Skin of body (tissue), 2 donors: ENCODE measurements around the gene MESD. TPM values are rescaled to one million over a fixed set of nuclear protein-coding genes. Genes with fewer than 3 reads are reported as not detected.

Experiments
- DNase-seq: peaks from one replicate; lab custom pipeline; 2025; lab: John Stamatoyannopoulos, UW
- total RNA-seq: library from RNA; depleted of rRNA; stranded (reverse); fragments of >200 nt; gene quantifications from one replicate; pipeline ENCODE4 v1.2.3, GENCODE V29; 2014

Gene MESD
- total RNA-seq, 1 donor from 2014 or later: 18.4 TPM

DNA sequence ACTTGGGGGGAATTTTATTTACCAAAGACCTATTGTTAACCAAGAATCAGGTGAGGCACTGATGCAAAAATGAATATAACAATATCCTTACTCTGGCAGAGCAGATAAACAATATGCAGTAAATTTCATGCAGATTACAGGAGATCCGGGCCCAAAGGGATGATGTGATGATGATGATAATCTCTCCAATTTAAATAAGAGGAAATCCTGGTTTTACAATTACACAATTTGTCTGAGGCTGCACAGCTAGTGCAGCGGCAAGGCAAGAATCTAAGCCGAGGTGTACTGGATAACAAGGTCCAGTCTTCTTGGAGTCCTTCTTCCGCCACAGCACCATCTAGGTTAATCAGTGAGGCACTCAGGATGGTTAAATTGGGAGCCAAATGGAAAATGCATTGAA lies 2.4 kb upstream of the MESD start:
- no peak for DNase-seq

DNA sequence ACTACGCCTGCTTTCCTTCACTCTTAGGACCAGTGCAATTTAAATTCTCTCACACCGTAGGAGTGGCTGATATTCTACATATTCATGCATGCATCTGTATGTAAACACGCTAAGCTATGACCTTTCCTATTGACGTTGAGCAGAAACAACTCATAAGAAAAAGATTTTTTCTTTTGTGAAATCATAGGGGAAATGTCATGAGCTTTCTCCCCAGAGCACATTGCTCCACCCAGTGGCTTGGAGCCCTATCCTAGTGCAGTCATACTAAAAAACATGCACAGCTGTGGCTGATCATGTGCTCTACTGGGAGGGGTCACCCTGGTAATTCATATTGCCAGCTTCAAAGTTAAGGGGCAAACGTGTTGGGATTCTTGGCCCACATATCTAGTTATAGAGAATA lies 1.8 kb upstream of the MESD start:
- DNase-seq: peak; percentile 46

DNA sequence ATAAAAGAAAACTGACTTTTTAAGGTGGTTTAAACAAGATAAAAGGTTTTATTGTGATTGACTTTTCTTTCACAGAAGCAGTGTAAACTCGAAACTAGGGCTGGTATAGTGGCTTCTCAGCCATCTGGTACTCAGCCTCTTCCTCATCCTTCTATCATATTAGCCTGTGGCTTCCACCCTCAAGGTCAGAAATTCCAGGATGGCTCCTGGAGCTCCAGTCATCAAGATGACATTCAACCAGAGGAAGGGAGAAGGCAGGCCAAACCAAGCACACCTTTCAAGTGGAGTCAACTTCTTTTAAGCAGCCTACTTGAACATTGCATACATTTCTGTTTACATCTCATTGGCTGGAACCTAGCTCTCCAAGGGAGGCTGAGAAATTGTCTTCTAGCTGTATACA lies 1.3 kb upstream of the MESD start:
- DNase-seq: no peak

DNA sequence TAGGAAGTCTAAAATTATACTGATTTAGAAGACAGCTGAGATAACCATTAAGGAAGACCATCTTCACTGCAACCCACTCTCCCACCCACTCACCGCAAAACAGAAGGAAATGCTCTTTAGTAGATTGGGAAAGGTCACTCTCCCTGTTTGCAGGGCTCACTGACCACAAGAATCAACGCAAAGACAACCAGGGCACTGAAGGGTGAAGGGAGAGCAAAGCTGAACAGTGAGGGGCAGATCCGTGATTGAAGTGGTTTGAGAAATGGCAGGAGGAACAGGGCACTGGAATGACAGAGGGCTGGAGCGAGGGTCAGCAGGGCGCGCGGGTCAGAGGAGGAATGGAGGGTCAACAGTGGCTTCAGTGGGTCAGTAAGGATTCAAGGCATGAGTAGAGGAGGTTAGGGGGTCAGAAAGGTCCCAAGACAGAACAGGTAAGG lies 520 bp downstream of the MESD start:
- no peak for DNase-seq

GRCh38 chr15:80988148-80988796 lies 1.3 kb downstream of the MESD start:
- DNase-seq: no peak

GRCh38 chr15:80986487-80986886 lies 3.1 kb downstream of the MESD start:
- DNase-seq: no peak

DNA sequence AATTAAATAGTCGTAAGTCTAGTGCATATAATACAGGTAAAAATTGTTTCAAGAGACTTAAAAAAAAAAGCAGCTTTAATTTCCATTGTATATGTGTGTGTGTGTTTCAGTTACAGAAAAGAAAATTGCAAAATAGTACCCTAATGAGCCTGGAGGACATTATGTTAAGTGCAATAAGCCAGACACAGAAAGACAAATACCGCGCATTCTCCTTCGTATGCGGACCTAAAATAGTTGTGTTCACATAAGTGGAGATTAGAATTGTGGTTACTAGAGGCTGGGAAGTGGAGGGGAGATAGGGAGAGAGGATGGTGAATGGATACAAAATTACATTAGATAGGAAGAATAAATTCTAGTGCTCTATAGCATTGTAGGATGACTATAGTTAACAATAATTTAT lies 3.6 kb downstream of the MESD start:
- no peak for DNase-seq

DNA sequence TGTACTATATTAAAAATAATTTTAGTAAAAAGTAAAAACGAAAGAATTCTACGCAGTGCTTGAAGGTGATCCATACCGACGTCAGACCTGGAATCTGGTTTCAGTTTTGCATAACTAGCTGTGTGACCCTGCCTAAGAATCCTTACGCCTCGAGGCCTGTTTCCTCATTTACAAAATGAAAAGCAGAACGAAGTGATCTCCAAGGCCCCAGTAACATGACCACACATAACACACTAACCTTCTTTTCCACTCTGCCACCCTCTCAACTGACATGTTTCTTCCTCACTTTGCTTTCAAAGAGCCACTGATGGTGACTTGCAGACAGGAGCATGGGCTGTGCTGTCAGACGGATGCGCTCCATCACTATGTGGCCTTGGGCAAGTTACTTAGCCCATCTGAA lies 4.8 kb downstream of the MESD start:
- DNase-seq: no peak

- DNase-seq: no peak
These were observed 6.8 kb downstream of the MESD start for GRCh38 chr15:80982839-80983238.

DNA sequence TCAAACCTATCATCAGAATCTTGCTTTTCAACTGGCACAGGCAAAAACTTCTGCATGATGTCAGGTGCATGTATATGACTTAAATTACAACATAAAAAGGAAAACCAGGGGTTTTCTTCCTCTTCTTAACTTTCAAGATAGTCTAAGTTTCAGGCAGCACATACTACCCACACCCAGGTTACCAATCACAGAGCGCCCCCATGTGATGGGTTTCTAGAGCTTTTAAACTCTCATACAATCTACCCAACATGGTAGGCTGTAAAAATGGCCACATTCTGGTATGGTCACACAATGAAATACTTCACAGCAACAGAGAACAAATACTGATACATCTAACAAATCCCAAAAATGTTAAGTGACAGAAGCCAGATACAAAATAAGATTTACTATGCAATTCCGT lies 7.4 kb downstream of the MESD start:
- no peak for DNase-seq

- no peak for DNase-seq
These were observed 9.9 kb downstream of the MESD start for GRCh38 chr15:80979538-80980200.

- no peak for DNase-seq
These were observed 10.8 kb downstream of the MESD start for GRCh38 chr15:80978685-80979329.

DNA sequence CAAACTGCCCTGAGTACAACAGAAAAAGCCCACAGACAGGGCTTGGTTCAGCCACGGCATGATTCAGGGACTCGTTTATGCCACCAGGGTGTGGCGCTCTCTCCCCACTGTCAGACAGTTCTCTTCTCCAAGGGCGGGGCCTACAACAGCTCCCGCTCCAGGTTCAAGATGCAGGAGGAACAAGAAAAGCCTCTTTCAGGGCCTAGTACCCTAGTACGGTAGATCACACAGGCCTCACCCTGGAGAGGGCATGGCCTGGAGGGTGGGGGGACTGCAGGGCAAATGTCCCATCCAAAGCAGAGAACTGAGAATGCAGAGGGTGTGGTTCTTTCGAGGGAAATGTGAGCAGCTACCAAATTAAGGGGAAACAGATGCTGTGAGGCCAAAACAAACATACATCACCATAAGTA lies 12.0 kb downstream of the MESD start:
- DNase-seq: peak; percentile 72

DNA sequence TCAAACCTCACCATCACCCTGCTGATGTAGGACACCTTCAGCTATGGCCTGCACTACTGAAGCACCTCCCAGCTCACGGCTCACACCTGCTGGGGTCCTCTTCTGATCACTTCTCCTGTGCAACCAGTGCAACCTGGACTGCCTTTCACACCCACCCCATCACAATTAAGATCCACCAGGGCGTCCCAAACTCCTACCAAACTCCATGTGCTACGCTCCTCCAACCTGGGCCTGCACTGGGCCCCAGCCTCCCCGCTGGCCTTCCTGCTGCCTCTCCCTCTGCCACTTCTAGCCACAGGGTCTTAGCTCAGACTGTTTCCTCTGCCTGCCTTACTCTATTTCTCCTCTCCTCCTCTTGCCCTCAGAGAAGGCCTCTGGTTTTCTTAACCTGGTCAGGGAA lies 12.8 kb downstream of the MESD start:
- no peak for DNase-seq

- DNase-seq: no peak
These were observed 14.7 kb downstream of the MESD start for GRCh38 chr15:80974914-80975313.

DNA sequence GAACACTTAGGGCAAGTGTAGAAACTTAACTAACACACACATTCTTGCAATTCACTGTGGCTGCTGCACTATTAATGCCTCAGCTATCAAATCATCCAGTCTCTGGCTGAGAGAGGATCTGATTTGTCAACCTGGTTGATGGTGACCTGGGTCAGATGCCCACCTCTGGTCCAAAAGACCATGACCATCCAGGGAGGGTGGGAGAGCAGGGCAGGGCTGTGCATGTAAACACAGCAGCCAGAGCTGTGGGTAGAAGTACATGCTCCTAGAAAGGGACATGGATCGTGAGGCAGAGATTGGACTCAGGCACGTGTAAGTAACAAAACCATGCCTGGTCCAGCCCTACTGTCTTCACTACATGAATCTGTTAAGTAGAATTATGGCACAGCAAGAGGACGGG lies 17.3 kb downstream of the MESD start:
- no peak for DNase-seq

- DNase-seq: no peak
These were observed 18.5 kb downstream of the MESD start for GRCh38 chr15:80971143-80971542.

DNA sequence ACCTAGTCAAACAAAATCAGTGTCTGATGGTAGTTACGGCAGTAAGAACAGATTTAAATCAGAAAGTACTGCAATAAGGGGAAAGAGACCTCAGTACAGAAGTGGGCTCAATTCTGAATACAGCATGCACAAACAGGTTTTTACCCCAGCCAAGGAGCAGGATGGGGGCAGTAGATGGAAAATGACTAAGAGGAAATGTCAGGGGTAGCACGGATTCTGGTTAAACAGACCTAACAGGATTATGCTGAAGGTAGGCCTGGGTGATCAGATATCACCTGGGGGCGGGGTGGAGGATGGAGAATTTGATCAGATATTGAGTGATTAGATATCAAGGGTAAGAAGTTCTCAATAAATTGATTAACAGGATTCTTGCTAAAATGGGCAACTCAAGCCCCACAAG lies 19.0 kb downstream of the MESD start:
- no peak for DNase-seq

DNA sequence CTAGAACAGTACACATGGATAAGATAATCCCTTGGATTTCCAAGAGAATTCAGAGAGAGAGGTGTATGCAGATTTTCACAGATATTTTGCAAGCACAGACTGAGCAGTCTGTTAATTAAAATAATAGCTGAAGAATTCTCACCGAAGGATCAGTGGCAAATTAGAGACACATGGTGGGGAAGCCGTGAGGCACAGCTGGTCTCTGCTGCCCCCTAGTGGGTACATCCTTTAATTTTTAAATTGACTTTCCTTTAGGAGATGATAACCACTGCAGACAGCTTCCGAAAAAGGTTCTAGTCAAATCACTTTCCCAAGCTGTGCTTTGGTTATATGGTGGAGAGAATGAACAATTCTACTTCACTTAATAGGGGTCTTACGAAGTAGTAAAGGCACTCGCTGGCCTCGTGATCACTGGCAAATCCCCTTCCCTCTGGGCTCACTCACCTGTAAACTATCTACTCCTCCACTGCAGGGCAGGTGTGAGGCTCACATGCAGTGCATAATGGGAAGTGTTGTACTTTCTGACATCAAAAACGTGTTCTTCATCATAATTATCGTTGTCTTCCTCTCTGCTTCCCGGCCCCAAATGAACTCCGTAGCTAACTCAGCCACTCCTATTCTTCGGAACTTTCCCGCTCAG lies 19.5 kb downstream of the MESD start:
- peak; percentile 76 for DNase-seq

DNA sequence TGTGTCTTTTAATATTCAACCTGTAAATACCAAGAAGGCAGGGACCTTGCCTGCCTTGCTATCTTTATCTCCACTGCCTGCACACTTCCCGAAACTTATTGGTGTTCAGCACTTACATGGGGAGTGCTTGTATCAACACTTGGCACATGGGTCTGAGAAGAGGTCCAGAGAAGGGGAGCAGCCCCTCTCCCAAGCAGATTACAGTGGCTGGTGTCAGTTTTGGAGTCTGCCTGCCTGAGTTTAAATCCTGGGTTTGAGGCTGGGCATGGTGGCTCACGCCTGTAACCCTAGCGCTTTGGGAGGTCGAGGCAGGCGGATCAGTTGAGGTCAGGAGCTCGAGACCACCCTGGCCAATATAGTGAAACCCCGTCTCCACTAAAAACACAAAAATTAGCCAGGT lies 20.3 kb downstream of the MESD start:
- no peak for DNase-seq

DNA sequence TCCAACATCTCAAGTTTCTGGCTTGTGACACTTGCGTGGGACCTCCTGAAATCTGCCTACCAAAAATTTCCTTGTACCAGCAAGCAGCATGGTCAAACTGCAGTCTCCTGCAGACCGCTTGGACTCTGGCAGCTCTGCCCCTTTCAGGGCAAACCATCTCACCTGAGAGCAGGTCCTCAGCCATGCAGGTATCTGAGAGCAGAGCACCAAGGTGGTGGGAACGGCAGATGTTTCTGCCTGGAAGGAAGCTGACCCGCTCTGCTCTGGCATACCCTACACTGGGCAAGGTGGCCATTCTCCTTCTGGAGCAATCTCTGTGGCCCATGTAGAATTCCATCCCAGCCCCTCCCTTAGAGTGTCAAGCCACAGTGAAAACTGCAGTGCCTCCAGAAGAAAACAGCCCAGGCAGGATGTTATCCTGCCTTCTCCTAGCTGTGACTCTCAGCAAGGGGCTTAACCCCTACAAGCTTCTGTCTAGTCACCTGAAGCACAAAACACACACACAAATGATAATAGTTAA lies 21.6 kb downstream of the MESD start:
- DNase-seq: no peak

DNA sequence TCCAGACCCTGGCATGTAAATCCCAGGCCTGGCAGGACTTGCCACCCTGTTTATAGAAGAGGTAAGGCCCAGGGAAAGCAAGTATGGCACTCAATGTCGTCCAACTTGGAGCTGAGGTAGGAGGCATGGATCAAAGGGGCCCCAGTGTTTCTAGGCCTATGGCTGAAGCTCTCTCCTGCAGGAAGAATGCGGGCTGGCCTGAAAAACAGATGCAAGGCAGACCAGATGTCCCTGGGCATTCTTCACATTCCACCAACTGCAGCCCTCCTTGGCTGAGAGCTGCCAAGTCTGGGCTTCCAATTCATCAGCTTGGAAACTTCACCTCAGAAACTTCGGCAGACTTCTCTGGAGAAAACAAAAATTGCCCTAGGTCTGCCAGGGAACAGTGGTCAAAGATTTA lies 22.2 kb downstream of the MESD start:
- DNase-seq: no peak
